Measurements from ENCODE around the gene DTNB.
A peak's percentile ranks its signal among the peaks of the same experiment; 100 is the strongest.

DNA sequence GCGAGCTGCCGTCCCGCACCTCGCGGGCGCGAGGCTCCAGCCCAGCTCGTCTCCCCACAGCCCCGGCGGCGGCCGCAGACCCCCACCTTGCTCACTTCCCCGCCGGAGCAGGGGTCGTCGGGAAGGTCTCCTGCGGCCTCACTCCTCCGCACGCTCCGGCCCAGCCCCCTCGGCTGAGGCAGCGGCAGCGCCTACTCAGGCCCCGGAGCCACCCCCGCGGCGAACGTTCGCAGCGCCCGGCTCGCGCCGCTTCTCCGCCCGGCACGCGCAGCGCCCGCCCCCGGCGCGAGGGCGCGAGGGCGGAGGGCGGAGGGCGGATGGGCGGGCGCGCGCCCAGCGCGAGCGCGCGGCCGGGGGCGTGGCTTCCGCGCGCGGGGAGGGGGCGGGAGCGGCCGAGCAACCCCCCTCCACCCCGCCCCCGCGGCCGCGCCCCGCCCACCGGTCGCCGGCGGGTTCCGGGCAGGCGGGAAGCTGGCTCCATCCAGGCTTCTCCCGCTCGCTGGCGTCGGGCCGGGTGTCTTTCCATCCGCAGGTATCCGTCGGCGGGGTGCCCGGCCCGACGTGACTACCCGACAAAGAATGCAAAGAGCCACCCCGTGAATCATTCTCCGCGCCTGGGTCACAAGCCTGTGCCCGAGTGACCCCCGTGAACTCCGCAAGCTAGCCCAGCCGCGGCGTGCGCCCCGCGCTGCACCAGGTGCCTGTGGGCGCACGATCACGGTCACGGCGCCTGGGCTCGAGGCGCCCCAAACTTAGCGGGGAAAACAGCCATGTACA, at the start of gene DTNB:
- TF ChIP-seq POLR2A (IDR thresholded peaks at IDR 0.05) = peak in 1 of 2 donors; percentile 28
- TF ChIP-seq, protein P1, sequence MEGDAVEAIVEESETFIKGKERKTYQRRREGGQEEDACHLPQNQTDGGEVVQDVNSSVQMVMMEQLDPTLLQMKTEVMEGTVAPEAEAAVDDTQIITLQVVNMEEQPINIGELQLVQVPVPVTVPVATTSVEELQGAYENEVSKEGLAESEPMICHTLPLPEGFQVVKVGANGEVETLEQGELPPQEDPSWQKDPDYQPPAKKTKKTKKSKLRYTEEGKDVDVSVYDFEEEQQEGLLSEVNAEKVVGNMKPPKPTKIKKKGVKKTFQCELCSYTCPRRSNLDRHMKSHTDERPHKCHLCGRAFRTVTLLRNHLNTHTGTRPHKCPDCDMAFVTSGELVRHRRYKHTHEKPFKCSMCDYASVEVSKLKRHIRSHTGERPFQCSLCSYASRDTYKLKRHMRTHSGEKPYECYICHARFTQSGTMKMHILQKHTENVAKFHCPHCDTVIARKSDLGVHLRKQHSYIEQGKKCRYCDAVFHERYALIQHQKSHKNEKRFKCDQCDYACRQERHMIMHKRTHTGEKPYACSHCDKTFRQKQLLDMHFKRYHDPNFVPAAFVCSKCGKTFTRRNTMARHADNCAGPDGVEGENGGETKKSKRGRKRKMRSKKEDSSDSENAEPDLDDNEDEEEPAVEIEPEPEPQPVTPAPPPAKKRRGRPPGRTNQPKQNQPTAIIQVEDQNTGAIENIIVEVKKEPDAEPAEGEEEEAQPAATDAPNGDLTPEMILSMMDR (IDR thresholded peaks at IDR 0.05) = peak in 1 of 6 experiments; percentile 5

Measured in Peyer's patch (tissue), 4 donors.